ENCODE data around the gene ACAP2.

GRCh38 chr3:195227871-195228270 is 214.9 kb downstream of the ACAP2 start:
- TF ChIP-seq CTCF (conservative IDR thresholded peaks at IDR 0.05; ENCODE audit: low read length) (no peak), EZH2phosphoT487 (IDR thresholded peaks at IDR 0.05; ENCODE audit: borderline replicate concordance, low read depth, low read length) (no peak)

Data from OCI-LY7 (cell line).